ENCODE results near the gene TMEM187.
A peak's percentile ranks its signal among the peaks of the same experiment; 100 is the strongest.

TMEM187 gene

GRCh38 chrX:153971124-153971449, 1.5 kb upstream of the TMEM187 start:
- no peaks in the 10 kb centered on the region for H3K27me3 ChIP-seq (ENCODE audit: insufficient read depth, poor library complexity, severe bottlenecking)
- H3K4me3 ChIP-seq (replicated peaks; ENCODE audit: insufficient read depth, low read length) = peak overlapping the region; percentile 71
- peak; percentile 87 for TF ChIP-seq GABPA (IDR thresholded peaks at IDR 0.05; ENCODE audit: low read depth)
- TF ChIP-seq CTCF (IDR thresholded peaks at IDR 0.05; ENCODE audit: insufficient read depth, low read length) = no peak
- TF ChIP-seq REST (IDR thresholded peaks at IDR 0.05; ENCODE audit: insufficient replicate concordance, low read depth) = no peak
- peak overlapping the region; percentile 99 for H3K27ac ChIP-seq (replicated peaks)
- DNase-seq (ENCODE audit: low read depth in 1 of 2, low spot score in 1 of 2) = peak in 1 of 2 experiments; percentile 88

GRCh38 chrX:153971450-153972367, 845 bp upstream of the TMEM187 start, which contains the start of gene HCFC1:
Gene HCFC1, minus strand, starts transcription at chrX:153971818. Its CDS starts 978 bp downstream, at chrX:153970840.
- Histone ChIP-seq H3K27me3 (ENCODE audit: insufficient read depth, poor library complexity, severe bottlenecking) (no peaks in the 10 kb centered on the region), H3K27ac (replicated peaks) (peak within 1 kb of the TSS; percentile 99), H3K4me3 (replicated peaks; ENCODE audit: insufficient read depth, low read length) (peak within 1 kb of the TSS; percentile 71)
- TF ChIP-seq REST (IDR thresholded peaks at IDR 0.05; ENCODE audit: insufficient replicate concordance, low read depth) = peak; percentile 73
- peak; percentile 24 for TF ChIP-seq POLR2AphosphoS5 (IDR thresholded peaks at IDR 0.05; ENCODE audit: low read depth)
- no peak for TF ChIP-seq GABPA (IDR thresholded peaks at IDR 0.05; ENCODE audit: low read depth)
- no peak for TF ChIP-seq CTCF (IDR thresholded peaks at IDR 0.05; ENCODE audit: insufficient read depth, low read length)
- peak; percentile 47; the same call in 1 of the 2 replicates for TF ChIP-seq SPI1 (IDR thresholded peaks at IDR 0.05; ENCODE audit: borderline replicate concordance, low read depth)
- peak in 1 of 2 experiments; percentile 87 for DNase-seq (ENCODE audit: low read depth in 1 of 2, low spot score in 1 of 2)

- H3K27ac ChIP-seq (replicated peaks) = peak overlapping the region; percentile 97
- DNase-seq (ENCODE audit: low read depth in 1 of 2, low spot score in 1 of 2) = no peak
- H3K4me3 ChIP-seq (replicated peaks; ENCODE audit: insufficient read depth, low read length) = peak overlapping the region; percentile 41
- no peaks in the 10 kb centered on the region for H3K27me3 ChIP-seq (ENCODE audit: insufficient read depth, poor library complexity, severe bottlenecking)
- peak; percentile 62 for TF ChIP-seq POLR2AphosphoS5 (IDR thresholded peaks at IDR 0.05; ENCODE audit: low read depth)
- no peak for TF ChIP-seq GABPA (IDR thresholded peaks at IDR 0.05; ENCODE audit: low read depth)
These were observed 811 bp downstream of the TMEM187 start for GRCh38 chrX:153973127-153974002.

All from HL-60 (cell line).